ENCODE results near the gene ARHGEF11. TPM values are rescaled to one million over a fixed set of nuclear protein-coding genes. Genes with fewer than 3 reads are reported as not detected.

Gene ARHGEF11
- polyA plus RNA-seq, 1 donor (not counting 4 experiments of a cell fraction or from before 2014, with no cell fraction given) = 8.0 TPM

- FAIRE-seq (no peak), DNase-seq (ENCODE audit: low read depth, low spot score) (no peak)
- Histone ChIP-seq H3K79me2 (ENCODE audit: control insufficient read depth, insufficient read depth, low read length) (no peaks in the 10 kb centered on the region), H3K9me3 (ENCODE audit: control insufficient read depth, low read depth, low read length) (no peaks in the 10 kb centered on the region), H3K4me3 (ENCODE audit: control insufficient read depth in 2 of 3, extremely low read depth in 1 of 3, insufficient read depth in 2 of 3, low read depth in 1 of 3, low read length in 3 of 3) (no peak overlapping the region), H3K4me2 (ENCODE audit: control insufficient read depth, extremely low read depth, insufficient read depth, low read depth, low read length) (no peak overlapping the region), H3K9ac (ENCODE audit: control insufficient read depth, extremely low read depth, insufficient read depth, low read length) (no peak overlapping the region), H3K4me1 (ENCODE audit: control insufficient read depth, extremely low read depth, insufficient read depth, low read length) (peaks cover 5% of the 10 kb centered on the region), H3K36me3 (ENCODE audit: control insufficient read depth in 2 of 2, extremely low read depth in 1 of 2, insufficient read depth in 2 of 2, low read length in 2 of 2) (peaks cover 20 to 34% of the 10 kb centered on the region in 2 experiments), H2AFZ (ENCODE audit: control insufficient read depth, low read length) (no peak overlapping the region), H3K9me1 (ENCODE audit: control insufficient read depth, extremely low read depth, insufficient read depth, low read length) (peaks cover 2% of the 10 kb centered on the region), H3K27me3 (ENCODE audit: control insufficient read depth, extremely low read depth, insufficient read depth, low read length) (no peaks in the 10 kb centered on the region), H4K20me1 (ENCODE audit: control insufficient read depth, extremely low read depth, insufficient read depth, low read length) (no peaks in the 10 kb centered on the region), H3K27ac (ENCODE audit: control insufficient read depth, insufficient read depth, low read length) (no peak overlapping the region)
- dilution Hi-C loops (cut with MboI; ENCODE audit: extremely low pct_ligation_motif_present, low sequenced_read_pairs) = no loop called here
- TF ChIP-seq CTCF (optimal IDR thresholded peaks at IDR 0.05 in 1 of 3, IDR thresholded peaks at IDR 0.05 in 1 of 3, conservative IDR thresholded peaks at IDR 0.05 in 1 of 3; ENCODE audit: extremely low read depth in 1 of 3, insufficient read depth in 2 of 3, low read length in 3 of 3) (no peak), EZH2 (IDR thresholded peaks at IDR 0.05; ENCODE audit: low read length) (no peak)
Measured at GRCh38 chr1:156942176-156942575, 103.4 kb downstream of the ARHGEF11 start.

DNA sequence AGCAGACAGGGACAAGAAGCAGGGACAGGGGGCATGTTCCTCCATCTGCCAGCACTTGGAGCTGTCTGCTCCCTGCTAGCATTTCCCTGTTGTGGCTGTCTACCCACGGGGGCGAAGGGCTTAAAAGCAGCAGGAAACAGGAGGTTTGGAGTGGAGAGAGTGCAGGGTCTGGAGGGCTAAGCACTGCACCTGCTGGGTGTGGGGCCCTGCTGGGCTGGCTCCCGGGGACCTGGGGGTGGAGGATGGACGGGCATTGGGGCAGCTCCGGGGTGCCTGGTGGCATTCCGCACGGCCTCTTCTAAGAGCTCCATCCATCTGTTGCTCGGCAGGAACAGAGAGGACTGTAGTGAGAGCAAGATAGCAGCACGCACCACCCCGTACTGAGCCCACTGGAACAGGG lies 103.9 kb downstream of the ARHGEF11 start:
- H3K9ac ChIP-seq (ENCODE audit: control insufficient read depth, extremely low read depth, insufficient read depth, low read length) = no peak overlapping the region
- H3K27me3 ChIP-seq (ENCODE audit: control insufficient read depth, extremely low read depth, insufficient read depth, low read length) = no peaks in the 10 kb centered on the region
- peaks cover 2% of the 10 kb centered on the region for H3K9me1 ChIP-seq (ENCODE audit: control insufficient read depth, extremely low read depth, insufficient read depth, low read length)
- H3K79me2 ChIP-seq (ENCODE audit: control insufficient read depth, insufficient read depth, low read length) = no peaks in the 10 kb centered on the region
- H2AFZ ChIP-seq (ENCODE audit: control insufficient read depth, low read length) = no peak overlapping the region
- no peak overlapping the region for H3K27ac ChIP-seq (ENCODE audit: control insufficient read depth, insufficient read depth, low read length)
- peaks cover 5% of the 10 kb centered on the region for H3K4me1 ChIP-seq (ENCODE audit: control insufficient read depth, extremely low read depth, insufficient read depth, low read length)
- no peak for DNase-seq (ENCODE audit: low read depth, low spot score)
- TF ChIP-seq EZH2 (IDR thresholded peaks at IDR 0.05; ENCODE audit: low read length) = no peak
- TF ChIP-seq CTCF (optimal IDR thresholded peaks at IDR 0.05 in 1 of 3, IDR thresholded peaks at IDR 0.05 in 1 of 3, conservative IDR thresholded peaks at IDR 0.05 in 1 of 3; ENCODE audit: extremely low read depth in 1 of 3, insufficient read depth in 2 of 3, low read length in 3 of 3) = no peak
- no peak overlapping the region for H3K4me3 ChIP-seq (ENCODE audit: control insufficient read depth in 2 of 3, extremely low read depth in 1 of 3, insufficient read depth in 2 of 3, low read depth in 1 of 3, low read length in 3 of 3)
- H3K4me2 ChIP-seq (ENCODE audit: control insufficient read depth, extremely low read depth, insufficient read depth, low read depth, low read length) = no peak overlapping the region
- FAIRE-seq = no peak
- H3K9me3 ChIP-seq (ENCODE audit: control insufficient read depth, low read depth, low read length) = no peaks in the 10 kb centered on the region
- peaks cover 20 to 32% of the 10 kb centered on the region in 2 experiments for H3K36me3 ChIP-seq (ENCODE audit: control insufficient read depth in 2 of 2, extremely low read depth in 1 of 2, insufficient read depth in 2 of 2, low read length in 2 of 2)
- H4K20me1 ChIP-seq (ENCODE audit: control insufficient read depth, extremely low read depth, insufficient read depth, low read length) = no peaks in the 10 kb centered on the region
- dilution Hi-C loops (cut with MboI; ENCODE audit: extremely low pct_ligation_motif_present, low sequenced_read_pairs) = no loop called here
